CD4-positive, CD25-positive, alpha-beta regulatory T cell (primary cell): ENCODE data around the gene EFNA3. TPM values are rescaled to one million over a fixed set of nuclear protein-coding genes. Genes with fewer than 3 reads are reported as not detected.

Experiments used
- ATAC-seq, 2 donors: fragments of 150-1000 bp; cut with Tn5 transposase; one replicate each; pipeline ENCODE4 v1.10.0; 2021; ENCODE audit warnings: low read depth in 2 of 2, moderate number of reproducible peaks in 2 of 2, moderate library complexity in 1 of 2
- DNase-seq, 3 donors: peaks; one replicate each; pipeline versions ENCODE4 v3.0.0 to v3.0.0-alpha.2; 2012 to 2022; ENCODE audit warnings: mixed read lengths in 1 of 3
- H3K27ac ChIP-seq: one replicate; pipeline ENCODE4 v1.7.0; 2013; ENCODE audit warnings: mild to moderate bottlenecking, low read length; ENCODE audit not compliant: insufficient read depth, poor library complexity, severe bottlenecking
- H3K27me3 ChIP-seq: one replicate; pipeline ENCODE4 v1.7.0; 2013; ENCODE audit warnings: low read length; ENCODE audit not compliant: control insufficient read depth, insufficient read depth
- H3K36me3 ChIP-seq: one replicate; pipeline ENCODE4 v1.7.0; 2013; ENCODE audit warnings: mild to moderate bottlenecking, low read length, moderate library complexity; ENCODE audit not compliant: control insufficient read depth, insufficient read depth
- H3K4me1 ChIP-seq: 2 replicates; pipeline ENCODE4 v1.7.0; 2013; ENCODE audit warnings: mild to moderate bottlenecking, low read length; ENCODE audit not compliant: insufficient read depth, control insufficient read depth, poor library complexity, severe bottlenecking
- H3K4me3 ChIP-seq: one replicate; pipeline ENCODE4 v1.7.0; 2013; ENCODE audit warnings: low read depth, mild to moderate bottlenecking, low read length, moderate library complexity
- H3K9me3 ChIP-seq, 2 experiments: 1 replicate in 1 of 2; 2 replicates in 1 of 2; pipeline ENCODE4 v1.7.0; 2013; ENCODE audit warnings: low read length in 2 of 2, mild to moderate bottlenecking in 1 of 2, moderate library complexity in 1 of 2; ENCODE audit not compliant: control insufficient read depth in 2 of 2
- H3K27ac Mint-ChIP-seq, 3 donors: one replicate each; pipeline ENCODE4 v1.8.0; 2020 to 2022; ENCODE audit warnings: mild to moderate bottlenecking in 3 of 3, mixed read lengths in 3 of 3, moderate library complexity in 2 of 3
- H3K27me3 Mint-ChIP-seq: one replicate; pipeline ENCODE4 v1.8.0; 2022; ENCODE audit warnings: mild to moderate bottlenecking, mixed read lengths
- H3K36me3 Mint-ChIP-seq: one replicate; pipeline ENCODE4 v1.8.0; 2020; ENCODE audit warnings: mixed read lengths
- H3K4me1 Mint-ChIP-seq, 4 donors: one replicate each; pipeline ENCODE4 v1.8.0; 2020 to 2022; ENCODE audit warnings: mixed read lengths in 4 of 4, mild to moderate bottlenecking in 1 of 4
- H3K4me3 Mint-ChIP-seq, 4 donors: one replicate each; pipeline ENCODE4 v1.8.0; 2020 to 2022; ENCODE audit warnings: mild to moderate bottlenecking in 4 of 4, mixed read lengths in 4 of 4, moderate library complexity in 3 of 4
- H3K9me3 Mint-ChIP-seq, 7 donors: one replicate each; pipeline ENCODE4 v1.8.0; 2020 to 2022; ENCODE audit warnings: mixed read lengths in 7 of 7, mild to moderate bottlenecking in 3 of 7, moderate library complexity in 2 of 7
- polyA plus RNA-seq, 4 donors: library from polyadenylated mRNA; unstranded; fragments of 300-500 nt; fragmentation: Illumina TruSeq; gene quantifications; one replicate each; pipeline ENCODE4 v1.2.3, GENCODE V29; 2021
- total RNA-seq: library from RNA; stranded (reverse); gene quantifications from one replicate; pipeline ENCODE4 v1.2.3, GENCODE V29; 2022

EFNA3 gene
- total and polyA plus RNA-seq, 5 donors from 2014 or later, result 0.42 to 1.2 (median 0.63) TPM

- H3K9me3 Mint-ChIP-seq, result no peaks in the 10 kb centered on the region
- Histone ChIP-seq H3K27me3 (no peaks in the 10 kb centered on the region), H3K27ac (no peak overlapping the region), H3K36me3 (peaks cover 9% of the 10 kb centered on the region), H3K9me3 (no peaks in the 10 kb centered on the region), H3K4me1 (peaks cover 43% of the 10 kb centered on the region), H3K4me3 (no peak overlapping the region)
- no peaks in the 10 kb centered on the region for H3K27me3 Mint-ChIP-seq
- peaks cover 9 to 51% (median 23%) of the 10 kb centered on the region in 4 donors for H3K4me1 Mint-ChIP-seq
- H3K27ac Mint-ChIP-seq, result peak overlapping the region in 2 of 3 donors; percentile 26 to 27
- no peak for ATAC-seq
- H3K4me3 Mint-ChIP-seq, result peak overlapping the region; percentile 85 to 97 (median 90)
- H3K36me3 Mint-ChIP-seq, result peaks cover 14% of the 10 kb centered on the region
- DNase-seq, result no peak
These were observed 13.7 kb upstream of the EFNA3 start for GRCh38 chr1:155064832-155065429.

GRCh38 chr1:155066777-155067176 lies 11.9 kb upstream of the EFNA3 start:
- H3K27ac Mint-ChIP-seq, result peak overlapping the region in 1 of 3 donors; percentile 36
- H3K36me3 Mint-ChIP-seq, result peaks cover 14% of the 10 kb centered on the region
- ATAC-seq (no peak), DNase-seq (no peak)
- H3K4me3 Mint-ChIP-seq, result peak overlapping the region in 1 of 4 donors; percentile 69
- H3K36me3 ChIP-seq, result peaks cover 9% of the 10 kb centered on the region
- no peak overlapping the region for H3K4me3 ChIP-seq
- no peak overlapping the region for H3K27ac ChIP-seq
- no peaks in the 10 kb centered on the region for H3K27me3 Mint-ChIP-seq
- H3K9me3 ChIP-seq, result no peaks in the 10 kb centered on the region
- no peaks in the 10 kb centered on the region for H3K9me3 Mint-ChIP-seq
- H3K4me1 ChIP-seq, result peaks cover 52% of the 10 kb centered on the region
- H3K27me3 ChIP-seq, result no peaks in the 10 kb centered on the region
- peaks cover 9 to 54% (median 21%) of the 10 kb centered on the region in 4 donors for H3K4me1 Mint-ChIP-seq

GRCh38 chr1:155068599-155068998 lies 10.0 kb upstream of the EFNA3 start:
- Histone ChIP-seq H3K27me3 (no peaks in the 10 kb centered on the region), H3K27ac (no peak overlapping the region), H3K4me3 (no peak overlapping the region), H3K36me3 (peaks cover 9% of the 10 kb centered on the region), H3K9me3 (no peaks in the 10 kb centered on the region), H3K4me1 (peaks cover 35% of the 10 kb centered on the region)
- peak overlapping the region; percentile 19 to 80 (median 32) for H3K4me3 Mint-ChIP-seq
- H3K27me3 Mint-ChIP-seq, result peaks cover 5% of the 10 kb centered on the region
- peaks cover 14% of the 10 kb centered on the region for H3K36me3 Mint-ChIP-seq
- H3K27ac Mint-ChIP-seq, result peak overlapping the region in 1 of 3 donors; percentile 55
- peaks cover 9 to 49% (median 21%) of the 10 kb centered on the region in 4 donors for H3K4me1 Mint-ChIP-seq
- H3K9me3 Mint-ChIP-seq, result peaks cover 0 to 2% (median 0%) of the 10 kb centered on the region in 7 donors
- DNase-seq (no peak), ATAC-seq (no peak)

GRCh38 chr1:155069551-155070157 lies 9.0 kb upstream of the EFNA3 start:
- Mint-ChIP-seq H3K4me1 (peaks cover 3 to 51% (median 16%) of the 10 kb centered on the region in 4 donors), H3K36me3 (peaks cover 14% of the 10 kb centered on the region), H3K9me3 (peaks cover 0 to 2% (median 0%) of the 10 kb centered on the region in 7 donors), H3K4me3 (peak overlapping the region in 2 of 4 donors; percentile 19 to 27), H3K27ac (no peak overlapping the region), H3K27me3 (peaks cover 5% of the 10 kb centered on the region)
- DNase-seq (no peak), ATAC-seq (no peak)
- Histone ChIP-seq H3K36me3 (peaks cover 9% of the 10 kb centered on the region), H3K4me3 (no peak overlapping the region), H3K27ac (no peak overlapping the region), H3K4me1 (peaks cover 28% of the 10 kb centered on the region), H3K27me3 (no peaks in the 10 kb centered on the region), H3K9me3 (no peaks in the 10 kb centered on the region)

- H3K4me1 Mint-ChIP-seq, result peaks cover 0 to 48% (median 13%) of the 10 kb centered on the region in 4 donors
These were observed 8.4 kb upstream of the EFNA3 start for GRCh38 chr1:155070158-155070621.

GRCh38 chr1:155070721-155071569 lies 7.7 kb upstream of the EFNA3 start:
- H3K9me3 ChIP-seq, result no peaks in the 10 kb centered on the region
- peaks cover 0 to 2% (median 0%) of the 10 kb centered on the region in 7 donors for H3K9me3 Mint-ChIP-seq
- H3K4me1 Mint-ChIP-seq, result peaks cover 0 to 48% (median 13%) of the 10 kb centered on the region in 4 donors
- peaks cover 22% of the 10 kb centered on the region for H3K4me1 ChIP-seq
- peaks cover 9% of the 10 kb centered on the region for H3K36me3 ChIP-seq
- peak; percentile 96 to 97 for ATAC-seq
- peak overlapping the region; percentile 59 for H3K4me3 ChIP-seq
- DNase-seq, result peak; percentile 66 to 89 (median 78)
- H3K36me3 Mint-ChIP-seq, result peaks cover 14% of the 10 kb centered on the region
- H3K27me3 Mint-ChIP-seq, result peaks cover 12% of the 10 kb centered on the region
- H3K27ac ChIP-seq, result no peak overlapping the region
- H3K4me3 Mint-ChIP-seq, result peak overlapping the region in 2 of 4 donors; percentile 43 to 55
- H3K27me3 ChIP-seq, result no peaks in the 10 kb centered on the region
- H3K27ac Mint-ChIP-seq, result no peak overlapping the region

More at GRCh38 chr1:155070158-155070621, 8.4 kb upstream of the EFNA3 start:
- no peaks in the 10 kb centered on the region for H3K9me3 ChIP-seq
- H3K4me1 ChIP-seq, result peaks cover 23% of the 10 kb centered on the region
- H3K4me3 ChIP-seq, result peak overlapping the region; percentile 59
- Mint-ChIP-seq H3K4me3 (peak overlapping the region in 3 of 4 donors; percentile 27 to 55 (median 43)), H3K27ac (no peak overlapping the region), H3K9me3 (peaks cover 0 to 2% (median 0%) of the 10 kb centered on the region in 7 donors), H3K36me3 (peaks cover 14% of the 10 kb centered on the region), H3K27me3 (peaks cover 5% of the 10 kb centered on the region)
- no peak overlapping the region for H3K27ac ChIP-seq
- ATAC-seq (no peak), DNase-seq (no peak)
- H3K27me3 ChIP-seq, result no peaks in the 10 kb centered on the region
- peaks cover 9% of the 10 kb centered on the region for H3K36me3 ChIP-seq

- Mint-ChIP-seq H3K9me3 (peaks cover 0 to 2% (median 0%) of the 10 kb centered on the region in 7 donors), H3K4me3 (peak overlapping the region; percentile 24 to 61 (median 41)), H3K27ac (peak overlapping the region in 1 of 3 donors; percentile 69), H3K27me3 (peaks cover 19% of the 10 kb centered on the region), H3K36me3 (peaks cover 14% of the 10 kb centered on the region), H3K4me1 (peaks cover 0 to 40% (median 10%) of the 10 kb centered on the region in 4 donors)
- no peak overlapping the region for H3K27ac ChIP-seq
- H3K36me3 ChIP-seq, result peaks cover 9% of the 10 kb centered on the region
- H3K27me3 ChIP-seq, result no peaks in the 10 kb centered on the region
- no peaks in the 10 kb centered on the region for H3K9me3 ChIP-seq
- ATAC-seq, result no peak
- no peak overlapping the region for H3K4me3 ChIP-seq
- no peak for DNase-seq
- peaks cover 22% of the 10 kb centered on the region for H3K4me1 ChIP-seq
These were observed 6.9 kb upstream of the EFNA3 start for GRCh38 chr1:155071701-155072100.
